Measurements from ENCODE around the gene GALK1. TPM values are rescaled to one million over a fixed set of nuclear protein-coding genes. Genes with fewer than 3 reads are reported as not detected.

GALK1 gene
- total and polyA plus RNA-seq, 9 of the 15 experiments (the other 6 are each of a cell fraction or from before 2014, with no cell fraction given), result 0.45 to 51.6 (median 17.4) TPM

- TF ChIP-seq E2F8 (IDR thresholded peaks at IDR 0.05; ENCODE audit: low read depth, partially characterized antibody) (no peak), PRMT5 (CRISPR knock-in tag; IDR thresholded peaks at IDR 0.05) (no peak), ZNF655 (CRISPR knock-in tag; IDR thresholded peaks at IDR 0.05) (no peak), ZNF511 (CRISPR knock-in tag; IDR thresholded peaks at IDR 0.05) (no peak), XRCC4 (IDR thresholded peaks at IDR 0.05; ENCODE audit: extremely low read depth, insufficient read depth, insufficient read length) (no peak), RBM15 (IDR thresholded peaks at IDR 0.05; ENCODE audit: insufficient read depth, low read length) (no peak), NBN (IDR thresholded peaks at IDR 0.05; ENCODE audit: low read depth) (no peak), ZNF217 (CRISPR knock-in tag; IDR thresholded peaks at IDR 0.05) (no peak), HDAC3 (IDR thresholded peaks at IDR 0.05; ENCODE audit: borderline replicate concordance, partially characterized antibody) (no peak), BRF1 (IDR thresholded peaks at IDR 0.05; ENCODE audit: borderline replicate concordance, extremely low read depth, insufficient read length) (no peak), THAP7 (CRISPR knock-in tag; IDR thresholded peaks at IDR 0.05) (no peak), HDAC8 (tag; IDR thresholded peaks at IDR 0.05) (no peak; the same call in 1 of the 2 replicates), PREB (CRISPR knock-in tag; IDR thresholded peaks at IDR 0.05) (no peak; the same call in 1 of the 2 replicates), ZFX (CRISPR knock-in tag; IDR thresholded peaks at IDR 0.05) (no peak), ZNF778 (CRISPR knock-in tag; IDR thresholded peaks at IDR 0.05) (no peak), ZNF140 (CRISPR knock-in tag; IDR thresholded peaks at IDR 0.05) (no peak), RB1 (IDR thresholded peaks at IDR 0.05; ENCODE audit: low read depth) (no peak; the same call in none of the 2 replicates), ZNF76 (CRISPR knock-in tag; IDR thresholded peaks at IDR 0.05; ENCODE audit: borderline replicate concordance) (no peak), SOX6 (IDR thresholded peaks at IDR 0.05) (no peak)
Measured at GRCh38 chr17:75784473-75785015, 19.6 kb upstream of the GALK1 start, which contains the start of gene UNK (continued).

Data from K562 (cell line).